Measurements from ENCODE around the gene ZBTB8A.

DNA sequence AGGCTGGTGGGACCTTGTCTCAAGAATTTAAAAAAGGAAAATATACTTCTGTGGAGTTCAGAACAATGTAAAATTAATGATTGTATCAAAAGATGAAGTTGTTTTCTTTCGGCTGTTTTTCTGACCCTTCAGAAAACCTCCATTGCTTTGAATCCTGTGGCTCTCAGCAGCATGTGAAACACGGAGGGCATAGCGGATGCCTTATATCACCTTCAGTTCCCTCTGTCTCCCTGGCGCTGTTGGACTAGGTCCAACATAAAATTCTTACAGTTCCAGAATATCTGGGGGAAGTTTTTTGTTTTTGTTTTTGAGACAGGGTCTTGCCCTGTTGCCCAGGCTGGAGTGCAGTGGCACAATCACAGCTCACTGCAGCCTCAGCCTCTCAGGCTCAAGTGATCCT is 7.4 kb downstream of the ZBTB8A start:
- TF ChIP-seq EP300 (IDR thresholded peaks at IDR 0.05; ENCODE audit: borderline replicate concordance in 1 of 2, low read depth in 2 of 2, low read length in 2 of 2) = no peak
- TF ChIP-seq, protein P1, sequence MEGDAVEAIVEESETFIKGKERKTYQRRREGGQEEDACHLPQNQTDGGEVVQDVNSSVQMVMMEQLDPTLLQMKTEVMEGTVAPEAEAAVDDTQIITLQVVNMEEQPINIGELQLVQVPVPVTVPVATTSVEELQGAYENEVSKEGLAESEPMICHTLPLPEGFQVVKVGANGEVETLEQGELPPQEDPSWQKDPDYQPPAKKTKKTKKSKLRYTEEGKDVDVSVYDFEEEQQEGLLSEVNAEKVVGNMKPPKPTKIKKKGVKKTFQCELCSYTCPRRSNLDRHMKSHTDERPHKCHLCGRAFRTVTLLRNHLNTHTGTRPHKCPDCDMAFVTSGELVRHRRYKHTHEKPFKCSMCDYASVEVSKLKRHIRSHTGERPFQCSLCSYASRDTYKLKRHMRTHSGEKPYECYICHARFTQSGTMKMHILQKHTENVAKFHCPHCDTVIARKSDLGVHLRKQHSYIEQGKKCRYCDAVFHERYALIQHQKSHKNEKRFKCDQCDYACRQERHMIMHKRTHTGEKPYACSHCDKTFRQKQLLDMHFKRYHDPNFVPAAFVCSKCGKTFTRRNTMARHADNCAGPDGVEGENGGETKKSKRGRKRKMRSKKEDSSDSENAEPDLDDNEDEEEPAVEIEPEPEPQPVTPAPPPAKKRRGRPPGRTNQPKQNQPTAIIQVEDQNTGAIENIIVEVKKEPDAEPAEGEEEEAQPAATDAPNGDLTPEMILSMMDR (IDR thresholded peaks at IDR 0.05; ENCODE audit: control extremely low read depth in 1 of 3, insufficient read depth in 1 of 3, low read depth in 1 of 3, low read length in 3 of 3) = no peak
- TF ChIP-seq, protein P2, sequence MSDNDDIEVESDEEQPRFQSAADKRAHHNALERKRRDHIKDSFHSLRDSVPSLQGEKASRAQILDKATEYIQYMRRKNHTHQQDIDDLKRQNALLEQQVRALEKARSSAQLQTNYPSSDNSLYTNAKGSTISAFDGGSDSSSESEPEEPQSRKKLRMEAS (IDR thresholded peaks at IDR 0.05) = no peak
- no peak for TF ChIP-seq CHD2 (IDR thresholded peaks at IDR 0.05; ENCODE audit: low read length)
- no peak for TF ChIP-seq SIRT6 (IDR thresholded peaks at IDR 0.05; ENCODE audit: low read length)
- TF ChIP-seq SIN3A (conservative IDR thresholded peaks at IDR 0.05 in 1 of 2, IDR thresholded peaks at IDR 0.05 in 1 of 2; ENCODE audit: low read depth in 1 of 2, low read length in 2 of 2) = no peak
- no peak for TF ChIP-seq POLR2AphosphoS5 (IDR thresholded peaks at IDR 0.05; ENCODE audit: low read depth, low read length)
- TF ChIP-seq GABPA (IDR thresholded peaks at IDR 0.05; ENCODE audit: borderline replicate concordance, insufficient read depth, low read length) = no peak
- no peak for TF ChIP-seq POLR2A (IDR thresholded peaks at IDR 0.05; ENCODE audit: control extremely low read depth in 1 of 2, low read depth in 2 of 2, low read length in 2 of 2)
